HG03575 (cell line): ENCODE results near the gene MMD.
"Not testable (repeated sequence)": the region's sequence is repeated elsewhere in the genome, so short reads cannot be mapped to it uniquely, and the experiment has no call there.

ENCODE experiments used
- ATAC-seq: cut with Tn5 transposase; IDR thresholded peaks from one replicate; pipeline ENCODE4 v1.9.1; 2021; ENCODE audit not compliant: unreplicated experiment, insufficient number of reproducible peaks, low FRiP score; ENCODE audit errors: extremely low read depth

MMD gene

DNA sequence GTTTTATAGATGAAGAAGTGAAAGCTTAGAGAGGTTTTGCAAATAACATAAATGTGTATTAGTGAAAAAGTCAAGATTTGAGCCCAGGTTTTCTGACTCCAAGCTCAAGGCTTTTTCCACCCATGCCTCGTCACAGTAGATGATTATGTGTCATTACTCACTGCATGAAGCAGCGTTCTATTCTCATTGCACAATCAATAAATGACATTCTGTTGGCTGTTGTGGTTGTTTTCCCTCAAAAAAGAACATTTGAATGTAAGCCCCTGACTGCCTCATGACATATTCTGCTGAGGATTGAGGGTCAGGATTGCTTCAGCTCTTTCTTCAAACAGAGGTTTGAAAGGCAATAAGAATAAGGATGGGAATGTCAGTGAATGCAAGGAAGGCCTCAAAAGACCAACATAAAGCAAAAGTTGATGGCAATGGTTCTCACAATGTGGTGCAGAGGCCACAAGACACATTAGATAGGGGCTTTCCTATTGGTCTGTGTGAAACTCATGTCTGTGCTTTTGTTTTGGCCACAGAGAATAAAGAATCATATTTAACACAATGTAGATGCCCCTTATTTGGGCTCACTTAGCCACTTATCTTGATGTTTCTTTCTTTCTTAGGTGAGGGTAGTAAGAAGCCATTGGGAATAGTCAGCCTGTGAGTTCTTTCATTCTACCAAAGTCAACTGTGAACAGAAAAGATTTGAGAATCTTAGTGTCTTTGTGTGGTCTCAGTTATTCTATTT lies 5.4 kb upstream of the MMD start:
- ATAC-seq, result peak; percentile 36

DNA sequence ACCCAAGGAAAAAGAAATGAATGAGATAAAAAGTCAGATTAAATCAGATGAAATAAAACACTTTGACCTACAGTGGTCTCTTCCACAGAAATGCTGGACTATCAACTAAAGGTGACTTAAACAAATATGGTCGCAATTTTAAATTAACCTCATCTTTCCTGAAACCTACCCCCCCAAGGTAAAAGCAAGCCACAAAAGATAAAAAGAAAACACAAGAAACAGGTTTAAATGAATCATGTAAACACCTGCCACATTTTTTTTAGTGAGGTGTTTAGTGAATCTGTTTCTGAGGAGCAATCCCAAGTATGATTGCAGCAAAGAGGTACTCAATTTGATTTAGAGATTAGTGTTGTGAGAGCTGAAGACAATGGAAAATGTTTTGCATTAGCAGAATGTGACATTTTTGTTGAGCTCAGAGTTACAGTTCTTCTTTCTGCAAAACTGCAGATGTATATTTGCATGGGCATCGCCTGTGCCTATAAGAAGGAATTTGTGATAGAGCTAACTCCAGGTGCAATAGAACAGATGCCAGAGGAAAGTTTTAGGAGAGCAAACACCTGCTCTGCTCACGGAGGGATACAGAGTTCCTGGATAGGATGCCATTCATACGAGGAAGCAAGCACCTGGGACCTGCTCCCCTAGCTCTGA lies 3.4 kb upstream of the MMD start:
- no peak for ATAC-seq

DNA sequence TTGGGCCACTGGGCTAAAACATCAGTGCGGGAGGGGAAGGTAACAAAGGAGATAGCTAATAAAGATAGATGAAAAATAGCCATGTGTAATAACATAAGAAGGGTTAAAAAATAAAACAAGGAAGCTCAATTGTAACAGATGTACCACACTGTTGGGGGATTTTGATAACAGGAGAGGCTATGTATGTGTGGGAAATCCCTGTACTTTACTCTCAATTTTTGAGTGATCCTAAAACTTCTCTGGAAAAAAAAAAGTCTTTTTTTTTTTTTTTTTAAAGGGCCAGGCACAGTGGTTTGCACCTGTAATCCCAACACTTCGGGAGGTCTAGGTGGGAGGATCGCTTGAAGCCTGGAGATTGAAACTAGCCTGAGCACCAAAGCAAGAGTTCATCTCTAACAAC lies 1.9 kb upstream of the MMD start:
- no peak for ATAC-seq

DNA sequence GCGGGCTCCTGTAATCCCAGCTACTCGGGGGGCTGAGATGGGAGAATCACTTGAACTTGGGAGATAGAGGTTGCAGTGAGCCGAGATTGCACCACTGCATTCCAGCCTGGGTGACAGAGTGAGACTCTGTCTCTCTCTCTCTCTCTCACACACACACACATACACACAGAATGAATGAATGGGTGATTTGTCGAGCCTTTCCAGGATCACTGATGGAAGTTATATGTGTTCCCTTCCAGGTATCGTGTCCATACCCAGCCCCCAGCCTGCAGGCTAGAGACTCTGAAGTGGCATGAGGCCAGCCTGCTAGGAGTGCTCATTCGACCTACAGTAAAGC lies 1.2 kb upstream of the MMD start:
- not testable (repeated sequence) for ATAC-seq

DNA sequence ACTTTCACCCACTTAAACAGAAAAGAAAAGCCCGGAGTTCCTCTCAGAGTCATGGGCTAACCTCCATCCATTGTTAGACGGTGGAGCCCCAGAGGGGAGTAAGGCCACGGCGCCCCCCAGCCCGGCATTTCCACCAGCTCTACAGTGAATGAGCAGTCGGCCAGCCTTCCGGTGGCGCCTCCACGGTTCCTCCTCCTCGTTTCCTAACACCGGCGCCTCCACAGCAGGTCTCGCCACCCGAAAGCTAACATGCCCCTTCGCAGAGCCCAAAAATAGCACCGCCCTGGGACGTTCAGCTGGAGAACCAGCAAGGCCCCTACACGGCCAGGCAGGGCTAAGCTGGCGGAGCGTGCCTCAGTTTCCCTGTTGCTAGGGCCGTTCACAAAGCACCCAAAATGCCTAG lies 858 bp downstream of the MMD start:
- no peak for ATAC-seq

DNA sequence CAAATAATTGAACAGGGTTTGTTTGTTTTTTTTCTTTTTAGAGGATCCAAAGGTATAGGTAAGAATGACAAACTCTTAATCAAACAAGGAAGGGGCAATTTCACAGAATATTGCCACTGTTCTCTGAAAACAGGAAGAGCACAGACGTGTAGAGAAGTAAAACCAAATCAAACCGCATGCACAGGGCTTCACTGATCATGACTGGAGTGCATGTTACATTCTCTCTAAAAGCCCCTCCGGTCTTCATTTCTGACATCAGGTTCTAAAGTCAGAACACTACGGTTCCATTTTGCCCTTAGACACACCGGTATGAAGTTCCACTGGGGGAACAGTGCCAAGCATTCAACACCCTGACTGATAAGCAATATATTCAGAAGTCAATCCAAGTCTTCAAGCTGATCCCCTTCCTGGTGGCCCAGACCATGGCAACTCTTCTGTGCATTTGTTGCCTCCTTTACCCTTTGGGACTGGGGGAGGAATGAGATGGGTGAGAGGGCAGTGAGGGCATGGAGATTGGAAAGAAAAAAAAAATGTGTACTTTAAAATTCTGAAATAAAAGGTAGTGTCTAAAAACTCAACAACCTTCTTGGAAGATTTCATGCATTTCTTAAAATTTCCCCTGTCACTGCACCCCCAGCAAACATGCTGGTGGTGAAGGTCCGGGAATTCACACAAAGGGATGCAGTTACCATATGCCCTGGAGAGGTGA lies 1.4 kb downstream of the MMD start:
- peak; percentile 25 for ATAC-seq

DNA sequence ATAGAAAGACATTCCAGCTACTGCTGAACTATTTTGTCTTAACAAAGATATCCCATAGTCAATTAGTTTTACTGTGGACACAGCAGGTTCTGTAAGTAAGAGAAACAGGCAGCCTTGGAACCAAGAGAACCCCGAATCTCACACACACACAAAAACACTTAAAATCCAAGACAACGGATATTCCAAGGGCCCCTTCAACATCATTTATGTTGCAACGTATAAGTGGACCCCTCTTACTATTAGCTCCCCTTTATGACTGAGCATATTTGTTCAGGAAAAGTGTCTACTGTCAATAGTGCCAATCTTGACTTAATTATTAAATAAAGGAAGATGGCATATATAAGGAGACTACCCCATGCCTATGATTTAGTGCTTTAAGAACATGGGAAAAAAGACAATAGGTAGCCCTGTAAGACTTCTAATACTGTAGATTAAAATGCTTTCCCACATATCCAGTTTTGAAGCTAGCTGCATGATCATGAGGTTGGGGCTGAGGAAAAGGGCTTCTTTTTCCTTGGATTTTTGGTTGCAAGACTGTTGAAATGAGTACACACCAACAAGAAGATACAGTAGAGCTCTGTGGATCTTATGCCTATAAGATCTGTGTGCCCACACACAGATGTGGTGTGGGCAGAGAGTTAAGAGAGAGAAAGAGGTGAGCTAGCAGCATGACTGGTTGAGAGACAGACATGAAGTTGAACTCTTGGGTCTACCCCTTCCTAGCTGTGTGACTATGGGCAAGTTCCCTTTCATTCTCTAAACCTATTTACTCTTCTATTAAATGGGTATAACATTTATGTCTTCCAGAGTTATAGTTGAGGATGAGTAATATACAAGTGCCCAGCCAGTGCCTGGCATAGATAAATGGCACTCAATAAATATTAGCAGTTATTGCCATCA lies 3.0 kb downstream of the MMD start:
- no peak for ATAC-seq

DNA sequence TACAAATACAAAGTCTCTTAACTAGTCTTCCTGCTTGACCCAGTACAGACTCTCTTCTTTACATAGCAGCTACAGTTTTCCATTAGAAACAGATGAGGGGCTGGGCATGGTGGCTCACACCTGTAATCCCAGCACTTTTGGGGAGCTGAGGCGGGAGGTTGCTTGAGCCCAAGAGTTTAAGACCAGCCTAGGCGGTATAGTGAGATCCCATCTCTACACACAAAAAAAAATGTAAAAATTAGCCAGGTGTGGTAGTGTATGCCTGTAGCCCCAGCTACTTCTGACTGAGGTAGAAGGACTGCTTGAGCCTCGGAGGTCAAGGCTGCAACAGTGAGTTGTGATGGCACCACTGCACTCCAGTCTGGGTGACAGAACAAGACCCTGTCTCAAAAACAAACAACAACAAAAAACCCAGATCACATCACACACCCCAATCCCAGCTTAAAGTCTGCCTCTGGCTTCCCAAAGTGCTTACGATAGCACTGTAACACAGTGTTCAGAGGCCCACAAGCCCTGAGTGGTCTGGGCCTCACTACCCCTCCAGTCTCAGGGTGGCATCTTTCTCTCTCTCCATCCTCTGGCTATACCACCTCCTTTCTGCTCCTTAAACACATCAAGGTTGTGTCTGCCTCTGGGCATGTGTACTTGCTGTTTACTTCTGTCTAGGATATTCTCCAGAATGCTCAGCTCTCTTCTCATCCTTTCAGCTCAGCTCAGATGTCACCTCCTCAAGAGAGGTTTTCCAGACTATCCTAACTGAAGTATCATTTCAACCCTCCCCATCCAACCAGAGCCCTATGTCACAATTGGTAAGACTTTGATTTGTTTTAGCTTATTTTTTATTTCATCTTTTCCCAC lies 4.0 kb downstream of the MMD start:
- ATAC-seq, result no peak

DNA sequence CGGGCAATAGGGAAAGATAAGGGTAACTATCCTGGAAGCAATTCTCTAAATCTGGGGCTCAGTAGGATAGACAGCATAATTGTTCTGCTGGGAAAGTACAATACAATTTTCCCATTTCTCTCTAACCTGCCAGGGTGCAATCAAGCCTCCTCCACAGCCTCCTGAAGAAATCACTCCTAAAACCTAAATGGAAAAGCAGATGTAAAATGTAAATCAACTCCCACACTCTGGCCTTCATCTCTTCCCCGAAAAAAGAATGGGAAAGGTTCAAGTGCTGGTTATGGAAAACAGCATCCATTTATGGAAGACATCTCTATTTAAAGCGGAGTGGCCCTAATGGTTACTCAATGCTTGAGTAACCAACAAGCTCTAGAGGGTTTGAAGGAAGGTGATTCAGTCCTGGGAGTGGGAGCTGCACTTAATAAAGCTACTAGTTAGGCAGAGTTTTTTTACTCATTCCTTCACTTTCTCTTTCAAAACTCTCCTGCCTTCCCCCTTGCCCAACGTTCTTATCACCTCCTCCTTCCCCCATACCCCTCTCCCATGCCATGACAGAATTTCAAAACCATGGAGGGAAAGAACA lies 5.1 kb downstream of the MMD start:
- no peak for ATAC-seq

DNA sequence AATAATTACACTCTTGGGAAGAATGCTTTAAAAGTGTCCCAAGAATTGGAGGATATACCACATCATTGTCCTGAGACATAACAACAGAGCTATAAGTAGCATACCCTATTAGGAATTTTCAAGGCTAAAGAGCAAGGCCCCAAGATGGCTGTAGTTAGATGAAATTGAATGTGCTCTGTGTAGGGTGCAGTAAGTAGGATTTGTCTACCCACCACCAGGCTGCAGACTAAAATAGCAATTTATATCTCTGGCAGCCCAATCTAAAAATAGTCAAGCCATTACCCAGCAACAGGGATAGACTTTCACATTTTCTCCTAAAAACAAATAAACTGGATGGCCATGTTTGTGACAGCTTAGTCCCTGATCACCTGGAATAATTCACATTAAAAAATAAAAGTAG lies 5.6 kb downstream of the MMD start:
- ATAC-seq, result no peak

DNA sequence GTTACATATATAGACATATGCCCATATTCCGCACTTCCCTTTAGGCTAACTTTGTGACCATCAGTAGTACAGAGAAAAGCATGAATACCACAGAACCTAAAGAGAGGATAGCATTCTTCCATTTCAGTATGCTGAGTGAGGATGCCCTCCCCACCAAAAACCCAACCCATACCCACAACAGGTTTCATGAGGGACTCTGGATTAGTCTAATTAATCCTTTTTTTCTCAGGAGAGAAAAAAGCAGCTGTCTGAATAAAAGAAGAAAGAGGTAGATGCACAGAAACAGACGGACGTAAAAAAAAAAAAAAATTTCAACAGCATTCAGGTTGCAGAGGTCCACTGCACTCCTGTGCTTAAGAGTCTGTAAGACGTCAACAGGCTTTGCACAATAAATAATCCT lies 6.7 kb downstream of the MMD start:
- ATAC-seq, result no peak

DNA sequence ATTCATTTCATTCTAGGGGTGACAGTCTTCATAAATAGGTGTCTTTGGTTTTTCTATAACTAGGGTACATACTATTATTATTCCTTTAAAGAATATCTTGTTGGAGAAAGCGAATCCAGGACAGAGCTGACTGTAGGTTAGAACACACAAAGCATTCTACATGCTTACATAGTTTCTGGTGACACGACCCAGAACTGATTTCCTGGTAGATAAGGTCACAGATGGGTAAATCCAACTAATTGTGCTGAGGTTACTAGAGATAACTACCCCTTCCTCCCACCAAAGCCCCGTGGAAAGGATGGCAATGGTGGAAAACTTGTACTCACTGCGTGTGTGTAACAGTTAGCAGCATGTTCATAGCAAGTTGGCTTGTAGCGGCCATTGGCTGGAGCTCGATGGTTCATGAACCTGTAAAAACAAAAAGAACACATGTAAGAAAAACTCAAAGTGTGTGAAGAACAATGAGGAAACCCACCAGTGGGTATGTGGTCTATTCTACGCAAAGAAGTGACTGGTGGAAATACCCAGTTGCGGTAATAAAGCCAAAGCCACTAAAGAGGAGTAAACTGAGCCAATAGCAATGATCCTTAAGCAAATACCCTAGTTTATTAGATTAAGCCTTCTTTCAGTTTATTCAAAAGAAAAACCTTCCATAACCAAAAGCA lies 7.7 kb downstream of the MMD start:
- no peak for ATAC-seq

DNA sequence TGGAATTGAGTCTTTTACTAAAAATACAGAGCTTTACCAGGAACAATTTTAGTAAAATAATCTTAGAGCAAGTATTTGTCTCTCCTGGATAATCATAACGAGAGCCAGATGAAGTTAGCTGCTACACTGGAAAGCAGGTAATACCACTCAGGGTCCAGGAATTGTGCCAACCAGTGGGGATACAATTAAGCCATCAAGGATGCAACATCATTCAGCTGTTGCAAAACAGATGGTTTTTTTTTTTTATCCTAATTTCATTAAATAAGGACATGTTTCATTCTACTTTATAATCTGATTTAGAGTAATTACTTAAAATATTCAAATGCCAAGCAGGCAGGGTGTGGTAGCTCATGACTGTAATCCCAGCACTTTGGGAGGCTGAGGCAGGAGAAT lies 10.2 kb downstream of the MMD start:
- no peak for ATAC-seq

DNA sequence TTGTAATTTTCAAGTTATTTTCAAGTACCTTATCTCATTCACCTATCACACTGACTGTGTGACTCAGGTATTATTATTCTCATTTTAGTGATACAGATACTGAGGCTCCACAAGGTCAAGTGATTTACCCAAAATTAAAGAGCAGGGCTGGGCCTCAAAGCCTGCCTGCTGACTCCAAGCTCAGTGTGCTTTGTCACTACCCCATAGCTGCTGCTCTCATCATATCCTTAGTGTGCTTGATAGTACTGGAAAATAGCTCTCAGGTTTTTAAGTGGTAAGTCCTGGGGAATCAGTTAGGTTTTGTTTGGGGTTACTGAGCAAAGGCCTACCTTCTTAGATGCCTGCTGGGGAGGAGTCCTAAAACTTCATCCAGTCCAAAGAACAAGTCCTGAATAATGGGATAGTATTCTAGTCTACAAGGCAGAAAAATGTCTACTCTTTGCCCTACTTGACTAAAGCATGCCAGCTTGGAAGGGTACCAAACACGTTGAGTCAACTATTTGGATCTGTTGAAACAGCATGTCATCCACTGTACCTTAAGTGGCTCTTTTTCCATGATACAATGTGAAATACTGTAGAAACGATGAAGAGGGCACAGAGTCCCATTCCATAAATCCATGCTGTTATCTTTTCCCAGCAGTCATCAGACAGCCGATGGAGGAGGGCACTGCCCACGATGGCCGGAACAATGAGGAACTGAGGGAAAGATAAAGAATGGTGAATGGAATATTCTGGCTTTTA lies 10.7 kb downstream of the MMD start:
- no peak for ATAC-seq

DNA sequence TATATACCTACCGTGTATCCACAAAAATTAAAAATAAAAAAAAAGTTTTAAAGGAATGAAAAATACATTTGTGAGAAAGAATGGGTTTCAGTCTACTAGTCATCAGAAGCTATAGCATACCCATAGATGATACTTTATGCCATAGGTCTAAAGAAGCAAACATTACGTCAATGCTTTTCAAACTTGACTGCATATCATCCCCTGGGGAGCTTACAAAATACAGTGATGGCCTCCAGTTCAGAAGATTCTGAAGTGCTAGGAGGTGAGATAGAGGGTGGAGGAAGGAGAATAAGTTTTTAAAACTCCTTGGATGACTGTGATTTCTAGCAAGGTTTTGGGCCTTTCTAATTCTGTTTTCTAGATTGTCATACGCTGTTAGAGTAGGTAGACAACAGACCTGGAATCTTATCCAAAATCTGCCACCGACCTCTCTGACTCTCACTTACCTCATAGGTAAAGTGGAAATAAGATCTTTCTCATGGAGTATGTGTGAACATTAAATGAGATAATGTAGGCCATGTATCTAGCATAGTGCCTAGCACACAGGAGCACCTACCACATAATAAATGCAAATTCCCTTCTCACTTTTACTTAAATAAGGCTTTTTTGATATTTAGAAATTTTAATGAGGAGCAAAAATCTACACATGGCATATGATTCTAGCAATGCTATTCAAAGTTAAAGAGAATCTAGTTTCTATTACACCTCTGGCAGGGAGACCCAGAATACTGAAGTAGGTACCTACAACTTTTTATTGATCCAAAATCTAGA lies 12.4 kb downstream of the MMD start:
- ATAC-seq, result no peak
